CD14-positive monocyte (primary cell): ENCODE data around the gene PIP4K2B. TPM values are rescaled to one million over a fixed set of nuclear protein-coding genes. Genes with fewer than 3 reads are reported as not detected.
A peak's percentile ranks its signal among the peaks of the same experiment; 100 is the strongest.

ENCODE experiments used
- DNase-seq, 3 donors: peaks; one replicate each; pipeline ENCODE4 v3.0.0-alpha.2; 2011 to 2022
- H2AFZ ChIP-seq: 2 replicates; pipeline ENCODE4 v1.6.0; 2012; ENCODE audit warnings: mild to moderate bottlenecking, low read depth, low read length, inconsistent platforms; ENCODE audit not compliant: insufficient read depth, poor library complexity, severe bottlenecking
- H3K27ac ChIP-seq, 2 donors: 1 replicate in 1 of 2; 2 replicates in 1 of 2; pipeline ENCODE4 v1.5.1; 2012 to 2013; ENCODE audit warnings: low read length in 2 of 2, control low read depth in 1 of 2, inconsistent platforms in 1 of 2, low read depth in 1 of 2, mild to moderate bottlenecking in 1 of 2
- H3K27me3 ChIP-seq, 2 donors: one replicate each; pipeline versions ENCODE4 v1.6.0 to v1.6.1; 2011 to 2013; ENCODE audit warnings: low read length in 2 of 2; ENCODE audit not compliant: control insufficient read depth in 2 of 2, insufficient read depth in 2 of 2
- H3K36me3 ChIP-seq, 2 donors: replicated peaks in 1 of 2; 1 replicate in 1 of 2; 2 replicates in 1 of 2; pipeline versions ENCODE4 v1.5.1 to v1.6.1; 2012 to 2013; ENCODE audit warnings: low read length in 2 of 2, control low read depth in 1 of 2, inconsistent platforms in 1 of 2, mild to moderate bottlenecking in 1 of 2; ENCODE audit not compliant: insufficient read depth in 2 of 2, control insufficient read depth in 1 of 2
- H3K4me1 ChIP-seq, 2 donors: 1 replicate in 1 of 2; 2 replicates in 1 of 2; pipeline versions ENCODE4 v1.5.1 to v1.6.1; 2012 to 2013; ENCODE audit warnings: low read length in 2 of 2, control low read depth in 1 of 2, inconsistent platforms in 1 of 2, mild to moderate bottlenecking in 1 of 2, moderate library complexity in 1 of 2; ENCODE audit not compliant: insufficient read depth in 2 of 2, control insufficient read depth in 1 of 2
- H3K4me2 ChIP-seq: replicated peaks from 2 replicates; pipeline ENCODE3; 2012; ENCODE audit warnings: low read length, moderate library complexity, mild to moderate bottlenecking; ENCODE audit not compliant: poor library complexity, severe bottlenecking; ENCODE audit errors: extremely low read depth
- H3K4me3 ChIP-seq, 3 experiments: fragments of 200-600 bp in 1 of 3; sonication (generic) in 1 of 3; replicated peaks in 1 of 3; 1 replicate in 2 of 3; 2 replicates in 1 of 3; pipeline ENCODE4 v1.5.1; 2011 to 2013; ENCODE audit warnings: low read length in 3 of 3, mild to moderate bottlenecking in 3 of 3, control low read depth in 2 of 3, low read depth in 2 of 3, inconsistent platforms in 1 of 3, moderate library complexity in 1 of 3
- H3K79me2 ChIP-seq: 2 replicates; pipeline ENCODE4 v1.6.0; 2012; ENCODE audit warnings: mild to moderate bottlenecking, control low read depth, inconsistent platforms, low read length, moderate library complexity; ENCODE audit not compliant: insufficient read depth
- H3K9ac ChIP-seq: 2 replicates; pipeline ENCODE4 v1.6.0; 2017; ENCODE audit warnings: low read length, mild to moderate bottlenecking; ENCODE audit not compliant: insufficient read depth, poor library complexity, severe bottlenecking
- H3K9me3 ChIP-seq, 2 donors: replicated peaks in 1 of 2; 1 replicate in 1 of 2; 2 replicates in 1 of 2; pipeline versions ENCODE4 v1.5.1 to v1.6.1; 2012 to 2013; ENCODE audit warnings: low read length in 2 of 2, control low read depth in 1 of 2; ENCODE audit not compliant: control insufficient read depth in 1 of 2, insufficient read depth in 1 of 2
- H4K20me1 ChIP-seq: 2 replicates; pipeline ENCODE4 v1.6.0; 2012; ENCODE audit warnings: mild to moderate bottlenecking, low read length, control low read depth, moderate library complexity; ENCODE audit not compliant: insufficient read depth
- H3K27ac Mint-ChIP-seq, 7 donors: one replicate each; pipeline ENCODE4 v1.8.0; 2020; ENCODE audit warnings: mild to moderate bottlenecking in 7 of 7, mixed read lengths in 7 of 7, moderate library complexity in 6 of 7, inconsistent platforms in 2 of 7
- H3K27me3 Mint-ChIP-seq, 3 donors: one replicate each; pipeline ENCODE4 v1.8.0; 2021 to 2022; ENCODE audit warnings: low read depth in 3 of 3, mild to moderate bottlenecking in 3 of 3, mixed read lengths in 3 of 3, moderate library complexity in 3 of 3, inconsistent platforms in 1 of 3
- H3K36me3 Mint-ChIP-seq, 2 donors: one replicate each; pipeline ENCODE4 v1.8.0; 2020; ENCODE audit warnings: mixed read lengths in 2 of 2, inconsistent platforms in 1 of 2, mild to moderate bottlenecking in 1 of 2
- H3K4me1 Mint-ChIP-seq: one replicate; pipeline ENCODE4 v1.8.0; 2020; ENCODE audit warnings: mild to moderate bottlenecking, mixed read lengths
- H3K4me3 Mint-ChIP-seq, 2 donors: one replicate each; pipeline ENCODE4 v1.8.0; 2020; ENCODE audit warnings: mild to moderate bottlenecking in 2 of 2, mixed read lengths in 2 of 2, moderate library complexity in 1 of 2
- H3K9me3 Mint-ChIP-seq, 7 donors: one replicate each; pipeline ENCODE4 v1.8.0; 2020 to 2022; ENCODE audit warnings: mixed read lengths in 7 of 7, mild to moderate bottlenecking in 6 of 7, moderate library complexity in 6 of 7, inconsistent platforms in 2 of 7
- CTCF ChIP-seq: fragments of 200-600 bp; IDR thresholded peaks from one replicate; pipeline ENCODE4 v1.8.0; 2022; ENCODE audit warnings: antibody characterized with exemption, mild to moderate bottlenecking
- WGBS: methylation state at CpG from one replicate; pipeline ENCODE4 v1.1.5; 2013; ENCODE audit warnings: missing lambda C conversion rate; ENCODE audit not compliant: insufficient coverage; 5-methylcytosine and 5-hydroxymethylcytosine counted together
- intact Hi-C, 2 donors: fragments of 100-400 bp; cut with micrococcal nuclease; formaldehyde crosslinking; loops; one replicate each; pipeline versions ENCODE4 v1.15.0 to v1.15.1; 2023
- polyA plus RNA-seq, 3 donors: library from polyadenylated mRNA; depleted of rRNA in 1 of 3; unstranded in 2 of 3; stranded (reverse) in 1 of 3; fragments of 300-500 nt in 2 of 3; fragments of >200 nt in 1 of 3; fragmentation: Illumina TruSeq in 2 of 3; gene quantifications; 1 replicate in 2 of 3; 2 replicates in 1 of 3; pipeline ENCODE4 v1.2.3, GENCODE V29; 2012 to 2021

The PIP4K2B gene
- polyA plus RNA-seq, 3 donors, result 4.4 to 20.2 (median 4.6) TPM

- Histone ChIP-seq H3K4me3 (no peak overlapping the region), H2AFZ (no peak overlapping the region), H3K36me3 (peaks cover 89 to 98% of the 10 kb centered on the region in 2 donors), H4K20me1 (peaks cover 64% of the 10 kb centered on the region), H3K9ac (no peak overlapping the region), H3K4me2 (no peak overlapping the region), H3K27ac (no peak overlapping the region), H3K27me3 (no peaks in the 10 kb centered on the region), H3K4me1 (no peaks in the 10 kb centered on the region), H3K9me3 (no peaks in the 10 kb centered on the region), H3K79me2 (peaks cover 6% of the 10 kb centered on the region)
- no peaks in the 10 kb centered on the region for H3K9me3 Mint-ChIP-seq
- no peak for DNase-seq
- no peaks in the 10 kb centered on the region for H3K27me3 Mint-ChIP-seq
- peaks cover 85 to 98% of the 10 kb centered on the region in 2 donors for H3K36me3 Mint-ChIP-seq
- intact Hi-C loops, result no loop called here
- H3K4me1 Mint-ChIP-seq, result no peaks in the 10 kb centered on the region
- 93% methylated on average over 4 of the region's 4 CpGs for WGBS
- peak overlapping the region in 2 of 7 donors; percentile 4 to 55 for H3K27ac Mint-ChIP-seq
- TF ChIP-seq CTCF, result no peak
- H3K4me3 Mint-ChIP-seq, result no peak overlapping the region
These were observed 37.7 kb downstream of the PIP4K2B start for GRCh38 chr17:38761612-38762011.

- H4K20me1 ChIP-seq, result peaks cover 34% of the 10 kb centered on the region
- peaks cover 43% of the 10 kb centered on the region for H3K79me2 ChIP-seq
- H3K4me1 Mint-ChIP-seq, result peaks cover 47% of the 10 kb centered on the region
- peaks cover 49 to 55% of the 10 kb centered on the region in 2 donors for H3K4me1 ChIP-seq
- peak overlapping the region; percentile 96 to 100 (median 99) for H3K27ac Mint-ChIP-seq
- H3K9me3 ChIP-seq, result no peaks in the 10 kb centered on the region
- H3K4me2 ChIP-seq, result peak overlapping the region; percentile 94
- TF ChIP-seq CTCF, result no peak
- peak overlapping the region; percentile 94 to 100 for H3K4me3 Mint-ChIP-seq
- intact Hi-C loops, result loop anchor here (5.0 to 10.0 kb wide), 2 partner anchors 52 to 76 kb away; no protein-coding TSS in a partner anchor
- peak overlapping the region; percentile 95 for H3K9ac ChIP-seq
- 11% methylated on average over 22 of the region's 22 CpGs for WGBS
- DNase-seq, result no peak
- H3K27ac ChIP-seq, result peak overlapping the region; percentile 97 to 98
- H3K4me3 ChIP-seq, result peak overlapping the region; percentile 96 to 99 (median 98)
- H3K9me3 Mint-ChIP-seq, result peaks cover 0 to 11% (median 0%) of the 10 kb centered on the region in 7 donors
- H2AFZ ChIP-seq, result peak overlapping the region; percentile 85
- peaks cover 34 to 36% of the 10 kb centered on the region in 2 donors for H3K36me3 ChIP-seq
- peaks cover 7 to 30% of the 10 kb centered on the region in 2 donors for H3K27me3 ChIP-seq
- peaks cover 21 to 32% (median 28%) of the 10 kb centered on the region in 3 donors for H3K27me3 Mint-ChIP-seq
- H3K36me3 Mint-ChIP-seq, result peaks cover 28 to 44% of the 10 kb centered on the region in 2 donors
These were observed 46.3 kb downstream of the PIP4K2B start for GRCh38 chr17:38753071-38753506.
